Adrenal gland (tissue), 12 donors: ENCODE data around the gene COL23A1. TPM values are rescaled to one million over a fixed set of nuclear protein-coding genes. Genes with fewer than 3 reads are reported as not detected.

Source experiments
- DNase-seq, 7 donors: peaks; one replicate each; pipeline ENCODE4 v3.0.0-alpha.2; 2019 to 2020
- H3K27ac ChIP-seq, 5 donors: fragments of 200-600 bp; sonication (generic) in 4 of 5; 1 replicate in 3 of 5; 2 replicates in 2 of 5; pipeline versions ENCODE4 v1.5.1 to v1.8.0; 2016 to 2020; ENCODE audit warnings: mild to moderate bottlenecking in 1 of 5
- H3K27me3 ChIP-seq: fragments of 200-600 bp; 2 replicates; pipeline ENCODE4 v1.8.0; 2021
- H3K36me3 ChIP-seq, 2 donors: fragments of 200-600 bp; replicated peaks in 1 of 2; 1 replicate in 1 of 2; 2 replicates in 1 of 2; pipeline versions ENCODE4 v1.5.1 to v1.8.0; 2018 to 2022
- H3K4me1 ChIP-seq, 2 donors: fragments of 200-600 bp; replicated peaks in 1 of 2; 1 replicate in 1 of 2; 2 replicates in 1 of 2; pipeline versions ENCODE4 v1.5.1 to v1.8.0; 2018 to 2021
- H3K4me3 ChIP-seq, 4 donors: fragments of 200-600 bp; sonication (generic) in 3 of 4; one replicate each; pipeline ENCODE4 v1.5.1; 2016 to 2018
- H3K9me3 ChIP-seq, 3 donors: fragments of 200-600 bp; sonication (generic) in 1 of 3; replicated peaks in 1 of 3; 1 replicate in 2 of 3; 2 replicates in 1 of 3; pipeline versions ENCODE4 v1.5.1 to v1.8.0; 2016 to 2021
- CTCF ChIP-seq, 6 experiments: fragments of 450-650 bp in 4 of 6; fragments of 200-600 bp in 2 of 6; sonication (generic) in 1 of 6; IDR thresholded peaks; 1 replicate in 5 of 6; 2 replicates in 1 of 6; pipeline versions ENCODE4 v1.5.1 to v1.8.0; 2016 to 2021; ENCODE audit warnings: antibody characterized with exemption in 6 of 6, mild to moderate bottlenecking in 2 of 6, moderate library complexity in 1 of 6
- POLR2A ChIP-seq, 2 donors: fragments of 450-650 bp; IDR thresholded peaks; one replicate each; pipeline ENCODE4 v1.6.1; 2017; ENCODE audit warnings: antibody characterized with exemption in 2 of 2, mild to moderate bottlenecking in 2 of 2, moderate library complexity in 1 of 2
- WGBS, 4 donors: extraction: QIAGEN DNeasy Blood & Tissue Kit in 2 of 4; methylation state at CpG; one replicate each; pipeline versions ENCODE4 v1.1.5 to v1.1.7; 2013 to 2017; 5-methylcytosine and 5-hydroxymethylcytosine counted together
- intact Hi-C, 2 donors: fragments of 100-400 bp; cut with DNase I; formaldehyde crosslinking; loops; one replicate each; pipeline versions ENCODE4 v1.14.1 to v1.15.0; 2022 to 2023
- polyA plus RNA-seq, 3 donors: library from polyadenylated mRNA; stranded (reverse); fragments of 200-250 nt in 2 of 3; fragments of 350-450 nt in 1 of 3; fragmentation: Illumina TruSeq in 1 of 3; extraction: RNeasy Lipid Tissue Mini Kit (QIAGEN cat#74804) in 1 of 3; gene quantifications; one replicate each; pipeline ENCODE4 v1.2.3, GENCODE V29; 2013 to 2014
- total RNA-seq, 9 donors: library from RNA; depleted of rRNA in 4 of 9; stranded (reverse); fragments of >200 nt in 4 of 9; fragments of 120-200 nt in 1 of 9; fragmentation: NEBNext Ultra II Directional in 1 of 9; extraction: Animal tissue kit (Norgen Biotek cat#: 25700) in 1 of 9; gene quantifications; one replicate each; pipeline versions ENCODE4 v1.1.0 to v1.2.4, GENCODE V29; 2013 to 2023
- donor health status: healthy with polysubstance abuse.
- donor health status: Bipolar disorder and iron deficiency.
- donor health status: DM: yes; HTN: yes; CAD: no.
- donor health status: DM: no; HTN: no; CAD: no.
- donor health status: DM: no; HTN: no; CAD: no.
- donor health status: DM: yes; HTN: yes; CAD: no.

Gene COL23A1
- total and polyA plus RNA-seq, 12 donors, result 0.09 to 4.4 (median 0.88) TPM

- Histone ChIP-seq H3K4me1 (no peaks in the 10 kb centered on the region), H3K9me3 (no peaks in the 10 kb centered on the region), H3K4me3 (no peak overlapping the region), H3K27ac (no peak overlapping the region), H3K27me3 (no peaks in the 10 kb centered on the region), H3K36me3 (no peaks in the 10 kb centered on the region)
- WGBS, 4 donors, result 79 to 92% (median 89%) methylated on average over 10 to 14 of the region's 14 CpGs
- DNase-seq, result no peak
- intact Hi-C loops, result no loop called here
- TF ChIP-seq CTCF (IDR thresholded peaks at IDR 0.05), result no peak
Measured at GRCh38 chr5:178526773-178527457, 63.3 kb downstream of the COL23A1 start.

GRCh38 chr5:178525906-178526732 is 64.1 kb downstream of the COL23A1 start:
- intact Hi-C loops, result no loop called here
- Histone ChIP-seq H3K27me3 (no peaks in the 10 kb centered on the region), H3K4me1 (no peaks in the 10 kb centered on the region), H3K27ac (no peak overlapping the region), H3K9me3 (no peaks in the 10 kb centered on the region), H3K36me3 (no peaks in the 10 kb centered on the region), H3K4me3 (no peak overlapping the region)
- TF ChIP-seq POLR2A (IDR thresholded peaks at IDR 0.05), result no peak
- TF ChIP-seq CTCF (IDR thresholded peaks at IDR 0.05), result no peak
- 87 to 95% (median 88%) methylated on average over 9 to 12 of the region's 12 CpGs for WGBS, 4 donors
- no peak for DNase-seq

- TF ChIP-seq CTCF (IDR thresholded peaks at IDR 0.05) (no peak), POLR2A (IDR thresholded peaks at IDR 0.05) (no peak)
- Histone ChIP-seq H3K27ac (no peak overlapping the region), H3K4me3 (no peak overlapping the region), H3K4me1 (no peaks in the 10 kb centered on the region), H3K9me3 (no peaks in the 10 kb centered on the region), H3K36me3 (no peaks in the 10 kb centered on the region), H3K27me3 (no peaks in the 10 kb centered on the region)
- 71 to 85% (median 83%) methylated on average over 10 of the region's 10 CpGs for WGBS, 4 donors
- intact Hi-C loops, result no loop called here
- no peak for DNase-seq
Measured at GRCh38 chr5:178524093-178524882, 65.9 kb downstream of the COL23A1 start.

GRCh38 chr5:178522361-178522760 is 67.8 kb downstream of the COL23A1 start:
- no peak overlapping the region for H3K27ac ChIP-seq
- no peaks in the 10 kb centered on the region for H3K36me3 ChIP-seq
- intact Hi-C loops, result no loop called here
- no peaks in the 10 kb centered on the region for H3K27me3 ChIP-seq
- no peak overlapping the region for H3K4me3 ChIP-seq
- H3K9me3 ChIP-seq, result no peaks in the 10 kb centered on the region
- 90 to 95% (median 93%) methylated on average over 8 to 14 of the region's 14 CpGs for WGBS, 4 donors
- H3K4me1 ChIP-seq, result no peaks in the 10 kb centered on the region
- DNase-seq, result no peak
- TF ChIP-seq POLR2A (IDR thresholded peaks at IDR 0.05) (no peak), CTCF (IDR thresholded peaks at IDR 0.05) (no peak)
